ENCODE data around the gene TTC39A.

Gene TTC39A

DNA sequence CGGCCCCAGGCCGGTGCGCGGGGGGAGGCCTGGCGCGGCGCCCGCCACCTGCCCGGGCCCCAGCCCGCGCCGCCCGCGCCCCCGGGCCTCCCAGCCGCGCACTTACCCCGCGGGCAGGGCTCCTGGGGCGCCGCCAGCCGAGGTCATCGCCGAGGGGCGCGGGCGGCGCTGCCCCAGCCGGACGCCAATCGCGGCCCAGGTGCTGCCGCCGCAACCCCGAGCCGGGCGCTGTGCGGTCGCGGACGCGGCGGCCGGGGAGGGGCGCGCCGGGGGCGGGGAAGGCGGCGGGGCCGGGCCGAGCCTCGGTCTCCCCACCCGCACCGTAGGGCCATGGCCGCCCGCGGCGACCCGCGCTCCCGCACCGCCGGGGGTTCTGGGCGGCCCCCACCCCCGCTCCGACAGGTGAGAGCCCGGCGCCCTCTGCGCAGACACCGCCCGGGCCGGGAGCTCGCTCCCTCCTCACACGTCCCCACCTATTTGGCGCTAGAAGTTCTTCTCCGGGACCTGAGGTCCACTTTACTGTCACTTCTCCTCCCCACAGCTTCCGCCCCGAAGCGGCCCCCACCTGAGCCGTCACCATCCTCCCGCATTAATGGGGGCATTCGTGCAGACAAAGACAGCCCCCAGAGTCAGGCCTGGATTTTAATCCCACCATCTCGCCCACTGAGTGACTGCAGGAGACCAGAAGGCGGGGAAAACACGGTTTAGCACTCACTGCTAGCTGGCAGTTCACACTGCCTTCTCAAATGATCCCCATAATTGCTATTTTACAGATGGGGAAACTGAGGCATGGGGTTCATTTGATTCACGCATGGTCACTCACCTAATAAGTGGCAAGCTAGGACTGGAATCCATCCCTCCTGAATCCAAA, at the start of gene TTC39A:
Gene TTC39A, minus strand, starts transcription at position 232 of the 871 bp plus-strand sequence. Its CDS starts 85 bp downstream, at position 147.
- peak within 1 kb of the TSS; percentile 46 for H3K4me3 ChIP-seq (ENCODE audit: low read depth, low read length)
- TF ChIP-seq, protein P1, sequence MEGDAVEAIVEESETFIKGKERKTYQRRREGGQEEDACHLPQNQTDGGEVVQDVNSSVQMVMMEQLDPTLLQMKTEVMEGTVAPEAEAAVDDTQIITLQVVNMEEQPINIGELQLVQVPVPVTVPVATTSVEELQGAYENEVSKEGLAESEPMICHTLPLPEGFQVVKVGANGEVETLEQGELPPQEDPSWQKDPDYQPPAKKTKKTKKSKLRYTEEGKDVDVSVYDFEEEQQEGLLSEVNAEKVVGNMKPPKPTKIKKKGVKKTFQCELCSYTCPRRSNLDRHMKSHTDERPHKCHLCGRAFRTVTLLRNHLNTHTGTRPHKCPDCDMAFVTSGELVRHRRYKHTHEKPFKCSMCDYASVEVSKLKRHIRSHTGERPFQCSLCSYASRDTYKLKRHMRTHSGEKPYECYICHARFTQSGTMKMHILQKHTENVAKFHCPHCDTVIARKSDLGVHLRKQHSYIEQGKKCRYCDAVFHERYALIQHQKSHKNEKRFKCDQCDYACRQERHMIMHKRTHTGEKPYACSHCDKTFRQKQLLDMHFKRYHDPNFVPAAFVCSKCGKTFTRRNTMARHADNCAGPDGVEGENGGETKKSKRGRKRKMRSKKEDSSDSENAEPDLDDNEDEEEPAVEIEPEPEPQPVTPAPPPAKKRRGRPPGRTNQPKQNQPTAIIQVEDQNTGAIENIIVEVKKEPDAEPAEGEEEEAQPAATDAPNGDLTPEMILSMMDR (IDR thresholded peaks at IDR 0.05; ENCODE audit: insufficient read depth, low read length, missing control alignments), result no peak
- ChIA-PET CTCF (interaction anchor here (1.0 to 2.2 kb wide), 4 partner anchors 14 to 35 kb away, joined by 3 to 9 read pairs (median 6); no protein-coding TSS in a partner anchor), POLR2A (no interaction called here)
- no peak for DNase-seq (ENCODE audit: low read depth, low spot score)

GRCh38 chr1:51378871-51379270, 48.5 kb upstream of the TTC39A start:
- TF ChIP-seq, protein P1 (IDR thresholded peaks at IDR 0.05; ENCODE audit: insufficient read depth, low read length, missing control alignments), result no peak
- H3K4me3 ChIP-seq (ENCODE audit: low read depth, low read length), result no peak overlapping the region
- no peak for DNase-seq (ENCODE audit: low read depth, low spot score)
- POLR2A ChIA-PET, result no interaction called here
- CTCF ChIA-PET, result no interaction called here

- H3K4me3 ChIP-seq (ENCODE audit: low read depth, low read length), result no peak overlapping the region
These were observed 43.5 kb upstream of the TTC39A start for GRCh38 chr1:51373898-51374297.

DNA sequence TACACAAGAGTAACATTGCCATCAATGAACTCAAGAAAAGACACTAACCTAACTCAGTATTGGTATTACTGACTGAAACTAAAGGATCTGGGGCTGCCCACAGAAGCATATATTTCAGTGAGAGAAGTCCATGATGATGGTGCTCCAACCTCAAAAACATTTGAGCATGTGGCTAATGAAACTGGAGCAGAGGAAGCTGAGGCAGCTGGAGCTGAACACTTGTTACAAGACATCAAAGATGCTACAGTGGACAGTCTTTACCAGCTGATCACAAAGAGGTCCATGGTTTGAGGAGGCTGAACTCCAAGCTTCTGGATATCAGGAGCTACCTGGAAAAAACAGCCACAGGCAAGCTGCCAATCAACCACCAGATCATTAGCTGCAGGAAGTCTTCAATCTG, 42.2 kb upstream of the TTC39A start:
- no peak for DNase-seq (ENCODE audit: low read depth, low spot score)
- no peak overlapping the region for H3K4me3 ChIP-seq (ENCODE audit: low read depth, low read length)
- CTCF ChIA-PET, result no interaction called here
- POLR2A ChIA-PET, result no interaction called here
- TF ChIP-seq, protein P1 (IDR thresholded peaks at IDR 0.05; ENCODE audit: insufficient read depth, low read length, missing control alignments), result no peak

More at GRCh38 chr1:51373898-51374297, 43.5 kb upstream of the TTC39A start:
- DNase-seq (ENCODE audit: low read depth, low spot score), result no peak
- ChIA-PET POLR2A (no interaction called here), CTCF (no interaction called here)
- TF ChIP-seq, protein P1 (IDR thresholded peaks at IDR 0.05; ENCODE audit: insufficient read depth, low read length, missing control alignments), result no peak

DNA sequence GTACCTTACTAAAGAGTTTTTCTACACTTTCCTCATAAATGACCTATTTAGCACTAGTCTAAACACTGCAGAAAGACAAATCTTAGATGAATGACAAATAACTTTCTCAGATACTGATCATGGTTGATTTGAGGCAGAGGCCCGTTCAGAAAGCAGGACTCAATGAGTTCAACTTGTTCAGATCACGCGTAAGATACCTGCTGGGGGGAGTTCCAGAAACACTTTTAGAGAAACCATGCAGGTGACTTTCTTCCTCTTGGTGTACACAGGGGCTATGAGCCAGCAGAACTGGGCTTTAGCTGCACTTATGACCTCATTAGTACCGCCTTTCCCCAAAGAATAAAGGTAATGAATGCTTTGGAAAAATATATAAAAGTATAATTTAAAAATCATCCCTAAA, 38.8 kb upstream of the TTC39A start:
- CTCF ChIA-PET, result interaction anchor here (1.0 kb wide), 1 partner anchor 12 kb away, joined by 4 read pairs; no protein-coding TSS in a partner anchor
- TF ChIP-seq, protein P1 (IDR thresholded peaks at IDR 0.05; ENCODE audit: insufficient read depth, low read length, missing control alignments), result no peak
- H3K4me3 ChIP-seq (ENCODE audit: low read depth, low read length), result no peak overlapping the region
- POLR2A ChIA-PET, result no interaction called here
- DNase-seq (ENCODE audit: low read depth, low spot score), result no peak

DNA sequence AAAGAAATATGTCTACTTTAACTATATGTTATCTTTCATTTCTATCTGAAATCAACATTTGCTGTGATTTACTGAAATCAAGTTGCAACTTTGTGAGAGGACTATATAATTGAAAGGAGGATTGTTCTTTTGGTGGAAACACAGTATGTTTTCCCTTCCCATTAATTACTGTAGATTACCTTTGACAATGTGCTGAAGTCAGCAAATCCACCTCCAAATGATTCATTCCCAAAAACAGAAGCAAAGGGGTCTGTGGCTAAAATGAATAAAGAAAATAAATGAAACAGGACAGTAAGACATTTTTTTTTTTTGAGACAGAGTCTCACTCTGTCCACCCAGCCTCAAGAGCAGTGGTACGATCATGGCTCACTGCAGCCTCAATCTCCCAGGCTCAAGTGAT, 35.4 kb upstream of the TTC39A start:
- CTCF ChIA-PET, result no interaction called here
- no peak overlapping the region for H3K4me3 ChIP-seq (ENCODE audit: low read depth, low read length)
- TF ChIP-seq, protein P1 (IDR thresholded peaks at IDR 0.05; ENCODE audit: insufficient read depth, low read length, missing control alignments), result no peak
- POLR2A ChIA-PET, result no interaction called here
- DNase-seq (ENCODE audit: low read depth, low spot score), result no peak

Measured in AG04449 (cell line).